ENCODE measurements around the gene ERAL1.
"Not testable (repeated sequence)": the region's sequence is repeated elsewhere in the genome, so short reads cannot be mapped to it uniquely, and the experiment has no call there.

Gene ERAL1

GRCh38 chr17:28853295-28853694 lies 1.5 kb upstream of the ERAL1 start:
- DNase-seq (ENCODE audit: low read depth) = no peak

- no peak for DNase-seq (ENCODE audit: low read depth)
Observed at GRCh38 chr17:28855336-28855679, 492 bp downstream of the ERAL1 start.

GRCh38 chr17:28856028-28856574 lies 1.3 kb downstream of the ERAL1 start:
- DNase-seq (ENCODE audit: low read depth) = no peak

GRCh38 chr17:28857905-28858800 lies 3.3 kb downstream of the ERAL1 start:
- DNase-seq (ENCODE audit: low read depth) = no peak

- no peak for DNase-seq (ENCODE audit: low read depth)
Observed at GRCh38 chr17:28858801-28859355, 4.1 kb downstream of the ERAL1 start.

GRCh38 chr17:28860363-28860808 lies 5.6 kb downstream of the ERAL1 start:
- no peak for DNase-seq (ENCODE audit: low read depth)

GRCh38 chr17:28861393-28862203 lies 6.8 kb downstream of the ERAL1 start:
- DNase-seq (ENCODE audit: low read depth) = no peak

- no peak for DNase-seq (ENCODE audit: low read depth)
Observed at GRCh38 chr17:28862561-28862960, 7.7 kb downstream of the ERAL1 start.

GRCh38 chr17:28863953-28864352 lies 9.1 kb downstream of the ERAL1 start:
- no peak for DNase-seq (ENCODE audit: low read depth)

- DNase-seq (ENCODE audit: low read depth) = no peak
Observed at GRCh38 chr17:28864991-28865849, 10.4 kb downstream of the ERAL1 start.

GRCh38 chr17:28865946-28866752 lies 11.3 kb downstream of the ERAL1 start:
- no peak for DNase-seq (ENCODE audit: low read depth)

GRCh38 chr17:28867276-28867675 lies 12.5 kb downstream of the ERAL1 start:
- no peak for DNase-seq (ENCODE audit: low read depth)

- DNase-seq (ENCODE audit: low read depth) = no peak
Observed at GRCh38 chr17:28871056-28871579, 16.3 kb downstream of the ERAL1 start.

GRCh38 chr17:28873839-28874238 lies 19.0 kb downstream of the ERAL1 start:
- no peak for DNase-seq (ENCODE audit: low read depth)

GRCh38 chr17:28874750-28875149 lies 19.9 kb downstream of the ERAL1 start:
- DNase-seq (ENCODE audit: low read depth) = no peak

- DNase-seq (ENCODE audit: low read depth) = no peak
Observed at GRCh38 chr17:28875848-28876550, 21.2 kb downstream of the ERAL1 start.

- not testable (repeated sequence) for DNase-seq (ENCODE audit: low read depth)
Observed at GRCh38 chr17:28877150-28877711, 22.4 kb downstream of the ERAL1 start.

- no peak for DNase-seq (ENCODE audit: low read depth)
Observed at GRCh38 chr17:28878158-28878910, 23.5 kb downstream of the ERAL1 start.

GRCh38 chr17:28878981-28879380 lies 24.2 kb downstream of the ERAL1 start:
- no peak for DNase-seq (ENCODE audit: low read depth)
